HCT116 (cell line): Measurements from ENCODE around the gene FRMD3. TPM values are rescaled to one million over a fixed set of nuclear protein-coding genes. Genes with fewer than 3 reads are reported as not detected.

Experiments
- ATAC-seq: fragments of 200-7000 bp; cut with Tn5 transposase; 2 replicates; pipeline ENCODE4 v1.9.1; 2020; ENCODE audit warnings: mild to moderate bottlenecking, moderate library complexity
- BruUV-seq: library from RNA; stranded (reverse); fragments of 400-500 nt; replicated peaks from 2 replicates; lab custom pipeline; 2021; lab: Mats Ljungman, UMichigan
- CTCF ChIA-PET: fragments of 300-600 bp; sonication (Branson Sonifier 250); formaldehyde crosslinking; loops from one replicate; lab custom pipeline; 2021; ENCODE audit warnings: antibody characterized with exemption; lab: Charles Lee
- POLR2A ChIA-PET: fragments of 300-600, 350-600 bp; sonication (Branson Sonifier 250); formaldehyde crosslinking; loops from one replicate; lab custom pipeline; 2021; ENCODE audit warnings: antibody characterized with exemption; lab: Charles Lee
- RAD21 ChIA-PET, 2 experiments: fragments of 300-600 bp; sonication (Branson Sonifier 250); formaldehyde crosslinking; loops; one replicate each; lab custom pipeline; 2023; ENCODE audit warnings: low total read pairs in 2 of 2; ENCODE audit not compliant: uncharacterized antibody in 2 of 2, unreplicated experiment in 2 of 2, low non-redundant PET in 1 of 2; lab: Charles Lee
- DNase-seq: peaks from one replicate; pipeline ENCODE4 v3.0.0-alpha.2; 2010; ENCODE audit warnings: low read depth, low spot score
- H2AFZ ChIP-seq: fragments of 200-600 bp; shearing (Covaris generic), sonication (generic); 2 replicates; pipeline ENCODE4 v1.6.1; 2017; ENCODE audit warnings: low read depth, mixed run types, mixed read lengths, antibody characterized with exemption, low read length; ENCODE audit not compliant: poor library complexity, severe bottlenecking
- H3K27ac ChIP-seq: 2 replicates; pipeline ENCODE4 v1.5.1; 2012; ENCODE audit warnings: low read depth, low read length
- H3K27me3 ChIP-seq: fragments of 200-600 bp; sonication (generic); 2 replicates; pipeline ENCODE4 v1.6.1; 2016; ENCODE audit warnings: mixed run types, low read length, mixed read lengths; ENCODE audit not compliant: insufficient read depth
- H3K36me3 ChIP-seq, 2 experiments: fragments of 200-500 bp in 1 of 2; fragments of 200-600 bp in 1 of 2; sonication (Bioruptor generic) in 1 of 2; sonication (generic) in 1 of 2; 2 replicates each; pipeline versions ENCODE4 v1.5.1 to v1.6.1; 2014 to 2016; ENCODE audit warnings: low read length in 2 of 2, inconsistent platforms in 1 of 2, mixed read lengths in 1 of 2, mixed run types in 1 of 2; ENCODE audit not compliant: insufficient read depth in 2 of 2, control insufficient read depth in 1 of 2
- H3K4me1 ChIP-seq, 2 experiments: fragments of 200-600 bp in 1 of 2; sonication (generic) in 1 of 2; 2 replicates each; pipeline versions ENCODE4 v1.5.1 to v1.6.1; 2012 to 2017; ENCODE audit warnings: low read length in 2 of 2, inconsistent platforms in 1 of 2, mild to moderate bottlenecking in 1 of 2, mixed read lengths in 1 of 2, mixed run types in 1 of 2, moderate library complexity in 1 of 2; ENCODE audit not compliant: insufficient read depth in 2 of 2, control insufficient read depth in 1 of 2
- H3K4me2 ChIP-seq: fragments of 200-600 bp; sonication (generic); 2 replicates; pipeline ENCODE4 v1.6.1; 2017; ENCODE audit warnings: mixed run types, low read length, mixed read lengths
- H3K4me3 ChIP-seq, 2 experiments: fragments of 200-600 bp in 1 of 2; sonication (generic) in 1 of 2; replicated peaks in 1 of 2; 2 replicates each; pipeline ENCODE4 v1.5.1; 2011 to 2016; ENCODE audit warnings: low read length in 2 of 2, control low read depth in 1 of 2, low read depth in 1 of 2, mild to moderate bottlenecking in 1 of 2, mixed read lengths in 1 of 2, mixed run types in 1 of 2
- H3K79me2 ChIP-seq: fragments of 200-600 bp; sonication (generic); 2 replicates; pipeline ENCODE4 v1.6.1; 2017; ENCODE audit warnings: mild to moderate bottlenecking, mixed run types, low read length, moderate library complexity, mixed read lengths; ENCODE audit not compliant: insufficient read depth
- H3K9ac ChIP-seq: fragments of 200-600 bp; sonication (generic); 2 replicates; pipeline ENCODE4 v1.6.1; 2016; ENCODE audit warnings: low read length, mixed read lengths
- H3K9me2 ChIP-seq: fragments of 200-600 bp; sonication (generic), shearing (Covaris generic); 2 replicates; pipeline ENCODE4 v1.6.1; 2017; ENCODE audit warnings: mixed run types, mild to moderate bottlenecking, moderate library complexity; ENCODE audit not compliant: insufficient read depth
- H3K9me3 ChIP-seq, 2 experiments: fragments of 200-500 bp in 1 of 2; fragments of 200-600 bp in 1 of 2; sonication (Bioruptor generic) in 1 of 2; sonication (generic) in 1 of 2; 2 replicates each; pipeline ENCODE4 v1.6.1; 2014 to 2017; ENCODE audit warnings: low read length in 2 of 2, mixed read lengths in 2 of 2, inconsistent platforms in 1 of 2, low read depth in 1 of 2, mild to moderate bottlenecking in 1 of 2, mixed run types in 1 of 2, moderate library complexity in 1 of 2; ENCODE audit not compliant: control insufficient read depth in 1 of 2, insufficient read depth in 1 of 2
- H4K20me1 ChIP-seq: fragments of 200-600 bp; sonication (generic), shearing (Covaris generic); 2 replicates; pipeline ENCODE4 v1.6.1; 2017; ENCODE audit warnings: mixed run types, mild to moderate bottlenecking, moderate library complexity; ENCODE audit not compliant: insufficient read depth
- CEBPB ChIP-seq: IDR thresholded peaks from 2 replicates; pipeline ENCODE4 v1.6.1; 2012; ENCODE audit warnings: low read depth
- EZH2 ChIP-seq: fragments of 200-600 bp; sonication (generic); IDR thresholded peaks from 2 replicates; pipeline ENCODE4 v1.6.1; 2017; ENCODE audit warnings: antibody characterized with exemption, mixed run types
- EZH2phosphoT487 ChIP-seq: fragments of 200-600 bp; IDR thresholded peaks from 2 replicates; pipeline ENCODE4 v1.6.1; 2018; ENCODE audit warnings: antibody characterized with exemption, borderline replicate concordance
- FOSL1 ChIP-seq: IDR thresholded peaks from 2 replicates; pipeline ENCODE4 v1.6.1; 2012; ENCODE audit warnings: low read depth
- MAX ChIP-seq: IDR thresholded peaks from 2 replicates; pipeline ENCODE4 v1.6.1; 2012
- POLR2A ChIP-seq: IDR thresholded peaks from 2 replicates; pipeline ENCODE4 v1.7.0; 2011; ENCODE audit warnings: borderline replicate concordance; ENCODE audit not compliant: insufficient read depth, insufficient read length; ENCODE audit errors: extremely low read depth
- POLR2AphosphoS5 ChIP-seq: IDR thresholded peaks from 2 replicates; pipeline ENCODE4 v1.6.1; 2011; ENCODE audit warnings: mild to moderate bottlenecking, low read depth, low read length, moderate library complexity
- REST ChIP-seq: IDR thresholded peaks from 2 replicates; pipeline ENCODE4 v1.6.1; 2012; ENCODE audit warnings: low read depth
- SP1 ChIP-seq: IDR thresholded peaks from 2 replicates; pipeline ENCODE4 v1.6.1; 2012; ENCODE audit warnings: low read depth
- SRF ChIP-seq: IDR thresholded peaks from 2 replicates; pipeline ENCODE4 v1.6.1; 2012; ENCODE audit warnings: low read depth
- TCF7L2 ChIP-seq: IDR thresholded peaks from 2 replicates; pipeline ENCODE4 v1.7.0; 2011; ENCODE audit warnings: borderline replicate concordance, inconsistent platforms; ENCODE audit not compliant: insufficient read depth, insufficient read length; ENCODE audit errors: extremely low read depth
- ZNF274 ChIP-seq: fragments of 200-500 bp; sonication (Bioruptor generic); IDR thresholded peaks from 2 replicates; pipeline ENCODE4 v1.6.1; 2014; ENCODE audit warnings: mild to moderate bottlenecking, low read depth, low read length, inconsistent platforms
- intact Hi-C: fragments of 100-400 bp; cut with micrococcal nuclease; formaldehyde crosslinking; loops from 2 replicates; pipeline ENCODE4 v1.10.0; 2022
- total RNA-seq: library from RNA; stranded (reverse); gene quantifications from one replicate; pipeline ENCODE4 v1.2.1, GENCODE V29; 2021; ENCODE audit not compliant: unreplicated experiment

Gene FRMD3
- total RNA-seq, 1 experiment from 2014 or later: 0.89 TPM

- no peaks in the 10 kb centered on the region for H3K36me3 ChIP-seq
- no peak for TF ChIP-seq TCF7L2
- TF ChIP-seq MAX: no peak
- TF ChIP-seq SRF: no peak
- TF ChIP-seq CEBPB: no peak
- TF ChIP-seq POLR2A: no peak
- no peak for TF ChIP-seq ZNF274
- no peak for TF ChIP-seq EZH2phosphoT487
- no peak for TF ChIP-seq POLR2AphosphoS5
- no peaks in the 10 kb centered on the region for H3K9me2 ChIP-seq
- H3K79me2 ChIP-seq: no peaks in the 10 kb centered on the region
- DNase-seq: no peak
- intact Hi-C loops: no loop called here
- BruUV-seq: no TSS peak
- RAD21 ChIA-PET: no interaction called here
- CTCF ChIA-PET: interaction anchor here (0.5 kb wide), 1 partner anchor 140 kb away, joined by 3 read pairs; no protein-coding TSS in a partner anchor
- H3K4me1 ChIP-seq: no peaks in the 10 kb centered on the region
- no peak overlapping the region for H3K9ac ChIP-seq
- POLR2A ChIA-PET: no interaction called here
- no peak overlapping the region for H3K27ac ChIP-seq
- no peaks in the 10 kb centered on the region for H4K20me1 ChIP-seq
- no peak for ATAC-seq
- H3K4me2 ChIP-seq: no peak overlapping the region
- no peak overlapping the region for H2AFZ ChIP-seq
- H3K4me3 ChIP-seq: no peak overlapping the region
- H3K9me3 ChIP-seq: no peaks in the 10 kb centered on the region
- H3K27me3 ChIP-seq: no peaks in the 10 kb centered on the region
Measured at GRCh38 chr9:83509402-83509801, 28.8 kb downstream of the FRMD3 start.

GRCh38 chr9:83508067-83508466, 30.1 kb downstream of the FRMD3 start:
- POLR2A ChIA-PET: no interaction called here
- Histone ChIP-seq H3K36me3 (no peaks in the 10 kb centered on the region), H3K27ac (no peak overlapping the region), H3K79me2 (no peaks in the 10 kb centered on the region), H3K4me2 (no peak overlapping the region), H3K4me1 (no peaks in the 10 kb centered on the region), H4K20me1 (no peaks in the 10 kb centered on the region), H3K27me3 (no peaks in the 10 kb centered on the region), H3K9me2 (no peaks in the 10 kb centered on the region), H3K4me3 (no peak overlapping the region), H3K9ac (no peak overlapping the region), H2AFZ (no peak overlapping the region), H3K9me3 (no peaks in the 10 kb centered on the region)
- no peak for TF ChIP-seq POLR2AphosphoS5
- TF ChIP-seq EZH2: no peak
- TF ChIP-seq SP1: no peak
- TF ChIP-seq ZNF274: no peak
- no peak for TF ChIP-seq FOSL1
- no peak for TF ChIP-seq TCF7L2
- TF ChIP-seq MAX: no peak
- TF ChIP-seq REST: no peak
- ATAC-seq (no peak), DNase-seq (no peak)
- no TSS peak for BruUV-seq
- intact Hi-C loops: no loop called here
- RAD21 ChIA-PET: no interaction called here
- CTCF ChIA-PET: interaction anchor here (0.7 kb wide), 1 partner anchor 294 kb away, joined by 3 read pairs; no protein-coding TSS in a partner anchor
